Measurements from ENCODE around the gene CCDC89.

CCDC89 gene

GRCh38 chr11:85651118-85651517, 34.9 kb downstream of the CCDC89 start:
- no peak for DNase-seq

GRCh38 chr11:85647604-85648299, 38.2 kb downstream of the CCDC89 start, which contains the start of gene TMEM126A:
TSS of gene TMEM126A (plus strand) at chr11:85647967. CDS start at chr11:85650256, 2,289 bp downstream.
- DNase-seq, result peak; percentile 74 to 78

GRCh38 chr11:85647078-85647477, 38.9 kb downstream of the CCDC89 start:
- no peak for DNase-seq

- DNase-seq, result no peak
These were observed 42.8 kb downstream of the CCDC89 start for GRCh38 chr11:85643191-85643614.

- no peak for DNase-seq
These were observed 51.2 kb downstream of the CCDC89 start for GRCh38 chr11:85634747-85635146.

Data from NCI-H1930 (cell line).